IPS DF 6.9 (cell line): ENCODE results near the gene LSM14B.

Experiments used
- DNase-seq: peaks from one replicate; pipeline ENCODE4 v3.0.0-alpha.2; 2013; ENCODE audit warnings: low read depth, low spot score
- H3K27ac ChIP-seq: one replicate; pipeline ENCODE4 v1.5.1; 2013; ENCODE audit warnings: low read length, control low read depth
- H3K27me3 ChIP-seq: 2 replicates; pipeline ENCODE4 v1.6.1; 2013; ENCODE audit warnings: mild to moderate bottlenecking, low read length; ENCODE audit not compliant: control insufficient read depth, insufficient read depth
- H3K36me3 ChIP-seq: 2 replicates; pipeline ENCODE4 v1.6.1; 2013; ENCODE audit warnings: low read length; ENCODE audit not compliant: control insufficient read depth, insufficient read depth
- H3K4me1 ChIP-seq: 2 replicates; pipeline ENCODE4 v1.6.1; 2013; ENCODE audit warnings: low read length; ENCODE audit not compliant: control insufficient read depth, insufficient read depth
- H3K4me3 ChIP-seq: 2 replicates; pipeline ENCODE4 v1.5.1; 2013; ENCODE audit warnings: mild to moderate bottlenecking, low read length
- H3K9me3 ChIP-seq: 2 replicates; pipeline ENCODE4 v1.6.1; 2013; ENCODE audit warnings: low read length, inconsistent platforms; ENCODE audit not compliant: control insufficient read depth, insufficient read depth
- WGBS: extraction: QIAGEN DNeasy Blood & Tissue Kit; methylation state at CpG from one replicate; pipeline ENCODE4 v1.1.7; 2013; ENCODE audit warnings: mixed read lengths, missing lambda C conversion rate; ENCODE audit not compliant: insufficient read length, insufficient coverage; 5-methylcytosine and 5-hydroxymethylcytosine counted together

Gene LSM14B

GRCh38 chr20:62158088-62158400 is 35.8 kb downstream of the LSM14B start:
- H3K27me3 ChIP-seq: no peaks in the 10 kb centered on the region
- peaks cover 24% of the 10 kb centered on the region for H3K36me3 ChIP-seq
- no peak overlapping the region for H3K4me3 ChIP-seq
- no peaks in the 10 kb centered on the region for H3K9me3 ChIP-seq
- peaks cover 4% of the 10 kb centered on the region for H3K4me1 ChIP-seq
- WGBS: no CpG with 5 or more reads among the region's 12 CpGs
- H3K27ac ChIP-seq: no peak overlapping the region
- no peak for DNase-seq

GRCh38 chr20:62158541-62158940 is 36.3 kb downstream of the LSM14B start:
- DNase-seq: no peak
- Histone ChIP-seq H3K27ac (no peak overlapping the region), H3K4me3 (no peak overlapping the region), H3K27me3 (no peaks in the 10 kb centered on the region), H3K36me3 (peaks cover 29% of the 10 kb centered on the region), H3K4me1 (peaks cover 4% of the 10 kb centered on the region), H3K9me3 (no peaks in the 10 kb centered on the region)
- WGBS: no CpG with 5 or more reads among the region's 22 CpGs

- Histone ChIP-seq H3K36me3 (peaks cover 33% of the 10 kb centered on the region), H3K9me3 (no peaks in the 10 kb centered on the region), H3K4me3 (no peak overlapping the region), H3K27ac (no peak overlapping the region), H3K27me3 (no peaks in the 10 kb centered on the region), H3K4me1 (peaks cover 4% of the 10 kb centered on the region)
- no CpG with 5 or more reads among the region's 11 CpGs for WGBS
- no peak for DNase-seq
Measured at GRCh38 chr20:62159052-62159451, 36.8 kb downstream of the LSM14B start.

GRCh38 chr20:62159839-62160238 is 37.6 kb downstream of the LSM14B start:
- Histone ChIP-seq H3K4me1 (peaks cover 5% of the 10 kb centered on the region), H3K9me3 (no peaks in the 10 kb centered on the region), H3K27me3 (no peaks in the 10 kb centered on the region), H3K36me3 (peaks cover 40% of the 10 kb centered on the region), H3K4me3 (no peak overlapping the region), H3K27ac (no peak overlapping the region)
- DNase-seq: no peak
- no CpG with 5 or more reads among the region's 14 CpGs for WGBS

GRCh38 chr20:62160253-62160652 is 38.0 kb downstream of the LSM14B start:
- H3K27ac ChIP-seq: no peak overlapping the region
- WGBS: no CpG with 5 or more reads among the region's 9 CpGs
- peaks cover 5% of the 10 kb centered on the region for H3K4me1 ChIP-seq
- H3K36me3 ChIP-seq: peaks cover 45% of the 10 kb centered on the region
- no peaks in the 10 kb centered on the region for H3K9me3 ChIP-seq
- H3K4me3 ChIP-seq: no peak overlapping the region
- H3K27me3 ChIP-seq: no peaks in the 10 kb centered on the region
- DNase-seq: no peak

GRCh38 chr20:62160876-62161275 is 38.6 kb downstream of the LSM14B start:
- no peaks in the 10 kb centered on the region for H3K27me3 ChIP-seq
- H3K4me1 ChIP-seq: peaks cover 5% of the 10 kb centered on the region
- no peak overlapping the region for H3K4me3 ChIP-seq
- H3K27ac ChIP-seq: no peak overlapping the region
- no CpG with 5 or more reads among the region's 17 CpGs for WGBS
- H3K9me3 ChIP-seq: no peaks in the 10 kb centered on the region
- H3K36me3 ChIP-seq: peaks cover 51% of the 10 kb centered on the region
- no peak for DNase-seq

- Histone ChIP-seq H3K4me1 (peaks cover 5% of the 10 kb centered on the region), H3K36me3 (peaks cover 56% of the 10 kb centered on the region), H3K27me3 (no peaks in the 10 kb centered on the region), H3K4me3 (no peak overlapping the region), H3K9me3 (no peaks in the 10 kb centered on the region), H3K27ac (no peak overlapping the region)
- no CpG with 5 or more reads among the region's 17 CpGs for WGBS
- DNase-seq: no peak
Measured at GRCh38 chr20:62161347-62161746, 39.1 kb downstream of the LSM14B start.

- no peak for DNase-seq
- Histone ChIP-seq H3K9me3 (no peaks in the 10 kb centered on the region), H3K4me1 (peaks cover 1% of the 10 kb centered on the region; the same call in 1 of the 2 replicates), H3K27me3 (no peaks in the 10 kb centered on the region), H3K36me3 (peaks cover 58% of the 10 kb centered on the region), H3K4me3 (no peak overlapping the region), H3K27ac (no peak overlapping the region)
- no CpG with 5 or more reads among the region's 38 CpGs for WGBS
Measured at GRCh38 chr20:62162765-62163484, 40.6 kb downstream of the LSM14B start.

GRCh38 chr20:62163485-62163865 is 41.2 kb downstream of the LSM14B start:
- Histone ChIP-seq H3K9me3 (no peaks in the 10 kb centered on the region), H3K27ac (no peak overlapping the region), H3K36me3 (peaks cover 63% of the 10 kb centered on the region), H3K4me1 (peaks cover 1% of the 10 kb centered on the region; the same call in 1 of the 2 replicates), H3K27me3 (no peaks in the 10 kb centered on the region), H3K4me3 (no peak overlapping the region)
- DNase-seq: no peak
- WGBS: no CpG with 5 or more reads among the region's 25 CpGs

- peaks cover 1% of the 10 kb centered on the region; the same call in 1 of the 2 replicates for H3K4me1 ChIP-seq
- peaks cover 64% of the 10 kb centered on the region for H3K36me3 ChIP-seq
- DNase-seq: no peak
- no peak overlapping the region for H3K27ac ChIP-seq
- no peaks in the 10 kb centered on the region for H3K9me3 ChIP-seq
- H3K27me3 ChIP-seq: no peaks in the 10 kb centered on the region
- H3K4me3 ChIP-seq: no peak overlapping the region
- no CpG with 5 or more reads among the region's 29 CpGs for WGBS
Measured at GRCh38 chr20:62163986-62164762, 41.9 kb downstream of the LSM14B start.
